ENCODE measurements around the gene PLEKHH2. TPM values are rescaled to one million over a fixed set of nuclear protein-coding genes. Genes with fewer than 3 reads are reported as not detected.
A peak's percentile ranks its signal among the peaks of the same experiment; 100 is the strongest.

Gene PLEKHH2
- total and polyA plus RNA-seq, 2 experiments from 2014 or later: 5.4 to 6.7 TPM

DNA sequence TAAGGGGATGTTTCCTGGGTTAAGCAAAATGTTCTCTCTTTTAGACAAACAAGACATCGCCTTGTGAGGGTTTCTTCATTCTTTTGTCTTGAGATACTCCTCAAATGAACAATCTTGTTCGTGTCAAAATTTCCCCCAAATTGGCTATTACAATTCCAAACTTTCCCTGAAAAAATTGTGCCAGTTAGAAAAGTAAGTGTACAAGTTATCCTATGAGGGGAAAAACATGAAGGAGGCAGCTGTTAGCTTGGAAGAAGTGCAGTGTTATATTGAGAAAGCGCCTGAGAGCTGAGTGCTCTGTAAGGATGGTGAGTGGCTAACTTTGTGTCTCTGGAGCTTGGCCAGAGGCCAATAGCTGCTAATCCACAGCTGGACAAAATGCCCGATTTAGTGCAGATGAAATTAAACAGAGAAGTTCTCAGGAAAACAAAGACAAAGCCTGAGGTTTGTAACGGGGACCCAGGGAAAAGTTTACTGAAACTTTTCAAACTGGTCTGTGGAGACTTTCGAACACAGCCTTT is 14.1 kb upstream of the PLEKHH2 start:
- Histone ChIP-seq H4K20me1 (replicated peaks; ENCODE audit: insufficient read depth) (no peaks in the 10 kb centered on the region), H3K79me2 (replicated peaks; ENCODE audit: insufficient read depth) (no peaks in the 10 kb centered on the region), H2AFZ (peak overlapping the region; percentile 78), H3K9me2 (ENCODE audit: insufficient read depth) (no peaks in the 10 kb centered on the region), H3F3A (replicated peaks; ENCODE audit: low read depth) (no peaks in the 10 kb centered on the region), H3K27ac (ENCODE audit: low read depth) (no peak overlapping the region), H3K27me3 (ENCODE audit: insufficient read depth) (no peaks in the 10 kb centered on the region), H3K4me2 (no peak overlapping the region), H3K36me3 (ENCODE audit: insufficient read depth) (no peaks in the 10 kb centered on the region), H3K4me3 (no peak overlapping the region), H3K4me1 (ENCODE audit: insufficient read depth) (no peaks in the 10 kb centered on the region)
- Mint-ChIP-seq H3K36me3 (ENCODE audit: low read depth) (no peaks in the 10 kb centered on the region), H3K4me3 (no peak overlapping the region), H3K27me3 (ENCODE audit: insufficient read depth, low read depth, poor library complexity) (peaks cover 2% of the 10 kb centered on the region), H3K27ac (no peak overlapping the region), H3K4me1 (no peaks in the 10 kb centered on the region), H3K9me3 (no peaks in the 10 kb centered on the region)
- no peak for TF ChIP-seq EZH2 (IDR thresholded peaks at IDR 0.05; ENCODE audit: low read depth, unreplicated experiment)
- no peak for TF ChIP-seq JUNB (IDR thresholded peaks at IDR 0.05; ENCODE audit: unreplicated experiment)
- TF ChIP-seq POLR2AphosphoS5 (IDR thresholded peaks at IDR 0.05; ENCODE audit: low read depth): no peak
- DNase-seq (ENCODE audit: low spot score) (no peak), ATAC-seq (no peak)

DNA sequence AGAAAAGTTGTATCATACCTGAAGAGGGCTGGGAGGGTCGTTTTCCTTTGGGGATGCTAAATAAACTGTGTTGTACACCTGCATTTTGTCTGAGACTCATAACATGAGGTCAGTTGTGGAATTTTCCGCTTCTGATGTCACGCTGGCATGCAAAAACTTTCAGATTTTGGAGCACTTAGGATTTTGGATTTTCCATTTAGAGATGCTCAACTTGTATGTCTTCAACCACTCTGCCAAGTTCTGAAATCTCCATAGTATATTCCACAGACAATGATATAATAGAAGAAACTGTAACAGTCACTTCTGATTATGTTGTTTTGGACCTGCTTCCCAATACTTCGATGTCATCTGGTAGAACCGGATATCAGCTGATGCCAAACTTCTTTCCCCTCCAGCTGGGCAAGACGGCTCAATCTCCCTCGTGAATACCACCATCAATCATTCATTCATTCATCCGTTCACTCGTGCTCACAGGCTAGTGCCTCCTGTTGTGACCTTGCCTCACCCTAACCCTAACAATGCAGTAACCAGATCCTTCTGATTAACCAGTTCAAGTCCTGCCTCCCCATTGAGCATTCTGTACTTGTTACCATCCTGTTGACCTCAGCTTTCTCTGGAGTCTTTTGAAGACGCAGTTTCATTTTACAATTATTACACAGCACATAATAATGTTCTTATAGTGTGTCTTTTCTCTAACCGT is 5.3 kb upstream of the PLEKHH2 start:
- Mint-ChIP-seq H3K9me3 (no peaks in the 10 kb centered on the region), H3K4me3 (no peak overlapping the region), H3K27ac (no peak overlapping the region), H3K36me3 (ENCODE audit: low read depth) (no peaks in the 10 kb centered on the region; the same call in 2 of the 3 replicates), H3K27me3 (ENCODE audit: insufficient read depth, low read depth, poor library complexity) (peaks cover 12% of the 10 kb centered on the region), H3K4me1 (peaks cover 13% of the 10 kb centered on the region)
- no peaks in the 10 kb centered on the region for H3K36me3 ChIP-seq (ENCODE audit: insufficient read depth)
- H3K9me2 ChIP-seq (ENCODE audit: insufficient read depth): no peaks in the 10 kb centered on the region
- 0 out of 2 replicates have a peak, but pooled peaks cover 6% of the 10 kb centered on the region for H3K4me1 ChIP-seq (ENCODE audit: insufficient read depth)
- no peaks in the 10 kb centered on the region for H3F3A ChIP-seq (replicated peaks; ENCODE audit: low read depth)
- ATAC-seq (no peak), DNase-seq (ENCODE audit: low spot score) (no peak)
- H3K79me2 ChIP-seq (replicated peaks; ENCODE audit: insufficient read depth): no peaks in the 10 kb centered on the region
- H4K20me1 ChIP-seq (replicated peaks; ENCODE audit: insufficient read depth): no peaks in the 10 kb centered on the region
- no peak overlapping the region for H3K4me2 ChIP-seq
- H3K4me3 ChIP-seq: no peak overlapping the region
- no peak overlapping the region for H3K27ac ChIP-seq (ENCODE audit: low read depth)
- peak overlapping the region; percentile 81; the same call in 1 of the 2 replicates for H2AFZ ChIP-seq
- no peaks in the 10 kb centered on the region for H3K27me3 ChIP-seq (ENCODE audit: insufficient read depth)
- TF ChIP-seq EZH2phosphoT487 (IDR thresholded peaks at IDR 0.05; ENCODE audit: unreplicated experiment) (no peak), JUNB (IDR thresholded peaks at IDR 0.05; ENCODE audit: unreplicated experiment) (no peak), EZH2 (IDR thresholded peaks at IDR 0.05; ENCODE audit: low read depth, unreplicated experiment) (no peak), CREB1 (CRISPR knock-in tag; IDR thresholded peaks at IDR 0.05; ENCODE audit: low read depth) (no peak), NANOG (IDR thresholded peaks at IDR 0.05; ENCODE audit: borderline replicate concordance) (no peak), ZNF114 (CRISPR knock-in tag; IDR thresholded peaks at IDR 0.05) (no peak), ZNF462 (CRISPR knock-in tag; IDR thresholded peaks at IDR 0.05) (no peak), STAT1 (IDR thresholded peaks at IDR 0.05; ENCODE audit: unreplicated experiment) (no peak), POLR2AphosphoS5 (IDR thresholded peaks at IDR 0.05; ENCODE audit: low read depth) (no peak)
- TF ChIP-seq, protein P1, sequence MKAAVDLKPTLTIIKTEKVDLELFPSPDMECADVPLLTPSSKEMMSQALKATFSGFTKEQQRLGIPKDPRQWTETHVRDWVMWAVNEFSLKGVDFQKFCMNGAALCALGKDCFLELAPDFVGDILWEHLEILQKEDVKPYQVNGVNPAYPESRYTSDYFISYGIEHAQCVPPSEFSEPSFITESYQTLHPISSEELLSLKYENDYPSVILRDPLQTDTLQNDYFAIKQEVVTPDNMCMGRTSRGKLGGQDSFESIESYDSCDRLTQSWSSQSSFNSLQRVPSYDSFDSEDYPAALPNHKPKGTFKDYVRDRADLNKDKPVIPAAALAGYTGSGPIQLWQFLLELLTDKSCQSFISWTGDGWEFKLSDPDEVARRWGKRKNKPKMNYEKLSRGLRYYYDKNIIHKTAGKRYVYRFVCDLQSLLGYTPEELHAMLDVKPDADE (IDR thresholded peaks at IDR 0.05): no peak
